HG03045 (cell line): ENCODE measurements around the gene KIF21A.
"Not testable (repeated sequence)": the region's sequence is repeated elsewhere in the genome, so short reads cannot be mapped to it uniquely, and the experiment has no call there.

Source experiments
- ATAC-seq: cut with Tn5 transposase; IDR thresholded peaks from one replicate; pipeline ENCODE4 v1.9.1; 2021; ENCODE audit warnings: mild to moderate bottlenecking, moderate library complexity; ENCODE audit not compliant: unreplicated experiment

KIF21A gene

GRCh38 chr12:39443081-39443928 lies at the start of gene KIF21A:
KIF21A (minus strand) TSS chr12:39443120; CDS start chr12:39442970, 150 bp downstream.
- peak; percentile 93 for ATAC-seq

- ATAC-seq: no peak
These were observed 47.8 kb upstream of the KIF21A start for GRCh38 chr12:39490500-39491282.

GRCh38 chr12:39483597-39483996 lies 40.7 kb upstream of the KIF21A start:
- ATAC-seq: no peak

GRCh38 chr12:39483042-39483441 lies 40.1 kb upstream of the KIF21A start:
- no peak for ATAC-seq

GRCh38 chr12:39476894-39477293 lies 34.0 kb upstream of the KIF21A start:
- ATAC-seq: no peak

GRCh38 chr12:39476121-39476520 lies 33.2 kb upstream of the KIF21A start:
- no peak for ATAC-seq

GRCh38 chr12:39475136-39475535 lies 32.2 kb upstream of the KIF21A start:
- not testable (repeated sequence) for ATAC-seq

GRCh38 chr12:39467432-39467870 lies 24.5 kb upstream of the KIF21A start:
- ATAC-seq: peak; percentile 68

GRCh38 chr12:39464976-39465695 lies 22.2 kb upstream of the KIF21A start:
- no peak for ATAC-seq

- no peak for ATAC-seq
These were observed 18.1 kb upstream of the KIF21A start for GRCh38 chr12:39461059-39461458.

- ATAC-seq: no peak
These were observed 16.1 kb upstream of the KIF21A start for GRCh38 chr12:39459027-39459434.

GRCh38 chr12:39451977-39452376 lies 9.1 kb upstream of the KIF21A start:
- ATAC-seq: no peak

GRCh38 chr12:39448038-39448437 lies 5.1 kb upstream of the KIF21A start:
- ATAC-seq: no peak

GRCh38 chr12:39443929-39444209 lies 949 bp upstream of the KIF21A start:
- no peak for ATAC-seq

- ATAC-seq: peak; percentile 41
These were observed 164 bp downstream of the KIF21A start for GRCh38 chr12:39442831-39443080.

GRCh38 chr12:39441963-39442830 lies 723 bp downstream of the KIF21A start:
- ATAC-seq: peak; percentile 25

- ATAC-seq: no peak
These were observed 1.5 kb downstream of the KIF21A start for GRCh38 chr12:39441189-39441962.

- ATAC-seq: no peak
These were observed 2.1 kb downstream of the KIF21A start for GRCh38 chr12:39440781-39441180.

- ATAC-seq: no peak
These were observed 2.8 kb downstream of the KIF21A start for GRCh38 chr12:39440101-39440500.

GRCh38 chr12:39435531-39435930 lies 7.4 kb downstream of the KIF21A start:
- no peak for ATAC-seq
